ENCODE data around the gene CNRIP1.
"Not testable (repeated sequence)": the region's sequence is repeated elsewhere in the genome, so short reads cannot be mapped to it uniquely, and the experiment has no call there.

The CNRIP1 gene

GRCh38 chr2:68319398-68320117, at the start of gene CNRIP1:
Gene CNRIP1, minus strand, starts transcription at chr2:68319949. Its CDS starts 549 bp downstream, at chr2:68319400.
- peak in 54 of 56 donors; percentile 24 to 86 (median 68) for DNase-seq

- no peak for DNase-seq
Observed at GRCh38 chr2:68369337-68369734, 49.6 kb upstream of the CNRIP1 start.

GRCh38 chr2:68368654-68369336, 49.0 kb upstream of the CNRIP1 start:
- peak in 36 of 56 donors; percentile 3 to 65 (median 28) for DNase-seq

- DNase-seq = peak in 1 of 56 donors; percentile 7
Observed at GRCh38 chr2:68367953-68368653, 48.4 kb upstream of the CNRIP1 start.

GRCh38 chr2:68366083-68366560, 46.4 kb upstream of the CNRIP1 start:
- peak in 3 of 56 donors; percentile 2 to 32 (median 7) for DNase-seq

GRCh38 chr2:68365087-68365486, 45.3 kb upstream of the CNRIP1 start, which contains the start of gene PLEK:
Gene PLEK, plus strand, starts transcription at chr2:68365282. Its CDS starts 70 bp downstream, at chr2:68365352.
- peak in 19 of 56 donors; percentile 3 to 53 (median 19) for DNase-seq

- no peak for DNase-seq
Observed at GRCh38 chr2:68363721-68364120, 44.0 kb upstream of the CNRIP1 start.

GRCh38 chr2:68362749-68363148, 43.0 kb upstream of the CNRIP1 start:
- DNase-seq = no peak

- peak in 24 of 56 donors; percentile 4 to 55 (median 25) for DNase-seq
Observed at GRCh38 chr2:68362069-68362468, 42.3 kb upstream of the CNRIP1 start.

GRCh38 chr2:68359889-68360288, 40.1 kb upstream of the CNRIP1 start:
- no peak for DNase-seq

- peak in 23 of 56 donors; percentile 3 to 62 (median 19) for DNase-seq
Observed at GRCh38 chr2:68357605-68358337, 38.0 kb upstream of the CNRIP1 start.

GRCh38 chr2:68356599-68357239, 37.0 kb upstream of the CNRIP1 start:
- no peak for DNase-seq

- no peak for DNase-seq
Observed at GRCh38 chr2:68352651-68353391, 33.1 kb upstream of the CNRIP1 start.

- no peak for DNase-seq
Observed at GRCh38 chr2:68351997-68352396, 32.2 kb upstream of the CNRIP1 start.

GRCh38 chr2:68349091-68349490, 29.3 kb upstream of the CNRIP1 start:
- DNase-seq = not testable (repeated sequence)

GRCh38 chr2:68345129-68345875, 25.6 kb upstream of the CNRIP1 start:
- no peak for DNase-seq

GRCh38 chr2:68344031-68344430, 24.3 kb upstream of the CNRIP1 start:
- DNase-seq = no peak

- DNase-seq = no peak
Observed at GRCh38 chr2:68342470-68342869, 22.7 kb upstream of the CNRIP1 start.

- no peak for DNase-seq
Observed at GRCh38 chr2:68341583-68341982, 21.8 kb upstream of the CNRIP1 start.

Data from amygdala (tissue), 56 donors.